CD4-positive, alpha-beta T cell treated with Interleukin-10 for 1 hour (primary cell): ENCODE data around the gene RAB6A.

Experiments
- DNase-seq: peaks from one replicate; pipeline ENCODE4 v3.0.0-alpha.2; 2020

Gene RAB6A

GRCh38 chr11:73652046-73652730 is 108.7 kb downstream of the RAB6A start:
- no peak for DNase-seq

GRCh38 chr11:73651661-73652045 is 109.2 kb downstream of the RAB6A start:
- DNase-seq = no peak

- no peak for DNase-seq
These were observed 109.6 kb downstream of the RAB6A start for GRCh38 chr11:73651252-73651651.

- DNase-seq = no peak
These were observed 110.5 kb downstream of the RAB6A start for GRCh38 chr11:73650400-73650799.

GRCh38 chr11:73649206-73649605 is 111.7 kb downstream of the RAB6A start:
- DNase-seq = no peak

- DNase-seq = no peak
These were observed 112.3 kb downstream of the RAB6A start for GRCh38 chr11:73648571-73649046.

GRCh38 chr11:73648121-73648520 is 112.8 kb downstream of the RAB6A start:
- DNase-seq = no peak

GRCh38 chr11:73647459-73648100 is 113.3 kb downstream of the RAB6A start:
- DNase-seq = peak; percentile 96

GRCh38 chr11:73645972-73646631 is 114.8 kb downstream of the RAB6A start, which contains the start of gene PLEKHB1:
TSS of gene PLEKHB1 (plus strand) at chr11:73646581. CDS start at chr11:73646609, 28 bp downstream.
- no peak for DNase-seq

- no peak for DNase-seq
These were observed 115.5 kb downstream of the RAB6A start for GRCh38 chr11:73645121-73645969.

- DNase-seq = no peak
These were observed 119.2 kb downstream of the RAB6A start for GRCh38 chr11:73641668-73642067.

- DNase-seq = no peak
These were observed 120.3 kb downstream of the RAB6A start for GRCh38 chr11:73640592-73640991.

GRCh38 chr11:73637012-73637411 is 123.9 kb downstream of the RAB6A start:
- no peak for DNase-seq

GRCh38 chr11:73636249-73636648 is 124.6 kb downstream of the RAB6A start:
- no peak for DNase-seq

GRCh38 chr11:73635721-73636120 is 125.2 kb downstream of the RAB6A start:
- DNase-seq = no peak

- DNase-seq = no peak
These were observed 126.9 kb downstream of the RAB6A start for GRCh38 chr11:73633999-73634398.

GRCh38 chr11:73632996-73633395 is 127.9 kb downstream of the RAB6A start:
- DNase-seq = no peak

- no peak for DNase-seq
These were observed 131.0 kb downstream of the RAB6A start for GRCh38 chr11:73629907-73630306.

- DNase-seq = peak; percentile 76
These were observed 135.1 kb downstream of the RAB6A start for GRCh38 chr11:73625696-73626318.
